HCEC 1CT (cell line): ENCODE results near the gene TNKS1BP1.
"Not testable (repeated sequence)": the region's sequence is repeated elsewhere in the genome, so short reads cannot be mapped to it uniquely, and the experiment has no call there.

Experiments
- DNase-seq: peaks from one replicate; pipeline ENCODE4 v3.0.0-alpha.2; 2017

The TNKS1BP1 gene

GRCh38 chr11:57353852-57354251 is 29.1 kb upstream of the TNKS1BP1 start:
- no peak for DNase-seq

- no peak for DNase-seq
Observed at GRCh38 chr11:57353446-57353845, 28.7 kb upstream of the TNKS1BP1 start.

GRCh38 chr11:57353036-57353435 is 28.3 kb upstream of the TNKS1BP1 start:
- no peak for DNase-seq

GRCh38 chr11:57349491-57350274 is 24.9 kb upstream of the TNKS1BP1 start:
- DNase-seq: peak; percentile 52

GRCh38 chr11:57348636-57349313 is 24.0 kb upstream of the TNKS1BP1 start:
- peak; percentile 44 for DNase-seq

- DNase-seq: no peak
Observed at GRCh38 chr11:57348052-57348451, 23.3 kb upstream of the TNKS1BP1 start.

GRCh38 chr11:57347336-57347735 is 22.6 kb upstream of the TNKS1BP1 start:
- DNase-seq: no peak

- DNase-seq: peak; percentile 33
Observed at GRCh38 chr11:57345555-57346211, 20.9 kb upstream of the TNKS1BP1 start.

GRCh38 chr11:57344826-57345225 is 20.1 kb upstream of the TNKS1BP1 start:
- DNase-seq: no peak

GRCh38 chr11:57343825-57344224 is 19.1 kb upstream of the TNKS1BP1 start:
- no peak for DNase-seq

- no peak for DNase-seq
Observed at GRCh38 chr11:57342702-57343101, 17.9 kb upstream of the TNKS1BP1 start.

GRCh38 chr11:57341250-57341808 is 16.6 kb upstream of the TNKS1BP1 start:
- no peak for DNase-seq

- DNase-seq: no peak
Observed at GRCh38 chr11:57340039-57340615, 15.4 kb upstream of the TNKS1BP1 start.

GRCh38 chr11:57339328-57339727 is 14.6 kb upstream of the TNKS1BP1 start:
- no peak for DNase-seq

- DNase-seq: no peak
Observed at GRCh38 chr11:57338142-57338541, 13.4 kb upstream of the TNKS1BP1 start, which contains the start of gene P2RX3. Gene P2RX3, plus strand, starts transcription at chr11:57338352. Its CDS starts 199 bp downstream, at chr11:57338551.

GRCh38 chr11:57336856-57337255 is 12.1 kb upstream of the TNKS1BP1 start:
- not testable (repeated sequence) for DNase-seq

GRCh38 chr11:57336111-57336666 is 11.4 kb upstream of the TNKS1BP1 start:
- no peak for DNase-seq

- DNase-seq: peak; percentile 89
Observed at GRCh38 chr11:57335343-57336110, 10.8 kb upstream of the TNKS1BP1 start, which contains the start of gene SSRP1. Gene SSRP1, minus strand, starts transcription at chr11:57335892. Its CDS starts 771 bp downstream, at chr11:57335121.

- DNase-seq: no peak
Observed at GRCh38 chr11:57335023-57335342, 10.2 kb upstream of the TNKS1BP1 start.

- no peak for DNase-seq
Observed at GRCh38 chr11:57332694-57333440, 8.1 kb upstream of the TNKS1BP1 start.

GRCh38 chr11:57331720-57332119 is 7.0 kb upstream of the TNKS1BP1 start:
- DNase-seq: no peak
